ENCODE data around the gene RRH.

DNA sequence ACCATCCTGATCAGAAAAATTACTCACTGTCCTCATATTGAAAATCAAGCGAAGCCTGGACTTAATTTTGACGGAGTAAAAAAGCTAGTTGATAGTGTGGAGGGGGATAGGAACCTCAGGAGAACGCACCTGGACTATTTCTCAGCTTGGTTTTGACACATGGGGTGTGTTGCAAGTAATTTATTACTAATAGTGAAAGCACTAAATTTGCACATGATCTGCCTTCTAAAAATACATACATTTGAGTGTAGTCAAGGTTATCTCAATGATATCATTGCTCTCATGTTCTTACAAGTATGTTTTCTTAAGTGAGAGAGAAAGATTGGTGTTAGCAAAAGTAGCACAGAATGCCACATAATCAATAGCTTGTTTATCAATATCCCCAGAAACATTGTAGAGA lies 49.6 kb downstream of the RRH start:
- TF ChIP-seq EZH2phosphoT487 (IDR thresholded peaks at IDR 0.05; ENCODE audit: insufficient read depth, low read depth): no peak
- TF ChIP-seq EZH2 (IDR thresholded peaks at IDR 0.05; ENCODE audit: insufficient read depth, poor library complexity, severe bottlenecking): no peak
